ENCODE measurements around the gene SLC39A9. TPM values are rescaled to one million over a fixed set of nuclear protein-coding genes. Genes with fewer than 3 reads are reported as not detected.

SLC39A9 gene
- polyA plus RNA-seq, 1 donor from 2014 or later, result 14.7 TPM

GRCh38 chr14:69500736-69501135, 102.2 kb downstream of the SLC39A9 start:
- Mint-ChIP-seq H3K9me3 (peaks cover 0 to 1% (median 0%) of the 10 kb centered on the region in 3 donors), H3K4me3 (no peak overlapping the region), H3K27me3 (peaks cover 10% of the 10 kb centered on the region), H3K4me1 (no peaks in the 10 kb centered on the region), H3K36me3 (no peaks in the 10 kb centered on the region), H3K27ac (no peak overlapping the region)

GRCh38 chr14:69501423-69501838, 102.9 kb downstream of the SLC39A9 start:
- Mint-ChIP-seq H3K4me3 (no peak overlapping the region), H3K27ac (no peak overlapping the region), H3K36me3 (no peaks in the 10 kb centered on the region), H3K27me3 (peaks cover 10% of the 10 kb centered on the region), H3K4me1 (no peaks in the 10 kb centered on the region), H3K9me3 (peaks cover 0 to 1% (median 0%) of the 10 kb centered on the region in 3 donors)

- no peaks in the 10 kb centered on the region for H3K36me3 Mint-ChIP-seq
Measured at GRCh38 chr14:69504775-69505174, 106.3 kb downstream of the SLC39A9 start.

GRCh38 chr14:69505338-69506240, 107.1 kb downstream of the SLC39A9 start:
- Mint-ChIP-seq H3K9me3 (no peaks in the 10 kb centered on the region), H3K4me3 (no peak overlapping the region), H3K27me3 (peaks cover 6% of the 10 kb centered on the region), H3K4me1 (no peaks in the 10 kb centered on the region), H3K27ac (no peak overlapping the region), H3K36me3 (no peaks in the 10 kb centered on the region)

More at GRCh38 chr14:69504775-69505174, 106.3 kb downstream of the SLC39A9 start:
- no peaks in the 10 kb centered on the region for H3K4me1 Mint-ChIP-seq
- H3K27ac Mint-ChIP-seq, result no peak overlapping the region
- no peaks in the 10 kb centered on the region for H3K9me3 Mint-ChIP-seq
- H3K27me3 Mint-ChIP-seq, result peaks cover 6% of the 10 kb centered on the region
- H3K4me3 Mint-ChIP-seq, result no peak overlapping the region

GRCh38 chr14:69506241-69506595, 107.7 kb downstream of the SLC39A9 start:
- Mint-ChIP-seq H3K4me3 (no peak overlapping the region), H3K9me3 (no peaks in the 10 kb centered on the region), H3K4me1 (no peaks in the 10 kb centered on the region), H3K36me3 (no peaks in the 10 kb centered on the region), H3K27me3 (peaks cover 6% of the 10 kb centered on the region), H3K27ac (no peak overlapping the region)

Other genes starting within 250 kb of the SLC39A9 start
- 57.9 TPM for gene DCAF5, start 245.6 kb upstream of the SLC39A9 start, polyA plus RNA-seq
- 7.5 TPM for gene EXD2, start 207.2 kb upstream of the SLC39A9 start, polyA plus RNA-seq
- not detected for gene GALNT16, start 138.5 kb upstream of the SLC39A9 start, polyA plus RNA-seq
- gene ERH, start 393 bp upstream of the SLC39A9 start, polyA plus RNA-seq, result 72.1 TPM
- 0.11 TPM for gene PLEKHD1, start 86.0 kb downstream of the SLC39A9 start, polyA plus RNA-seq
- not detected for gene CCDC177, start 176.2 kb downstream of the SLC39A9 start, polyA plus RNA-seq
- gene SUSD6, start 212.9 kb downstream of the SLC39A9 start, polyA plus RNA-seq, result 14.3 TPM

Measured in IgD-negative memory B cell (primary cell).